Measurements from ENCODE around the gene CSNK1A1L.

The CSNK1A1L gene

DNA sequence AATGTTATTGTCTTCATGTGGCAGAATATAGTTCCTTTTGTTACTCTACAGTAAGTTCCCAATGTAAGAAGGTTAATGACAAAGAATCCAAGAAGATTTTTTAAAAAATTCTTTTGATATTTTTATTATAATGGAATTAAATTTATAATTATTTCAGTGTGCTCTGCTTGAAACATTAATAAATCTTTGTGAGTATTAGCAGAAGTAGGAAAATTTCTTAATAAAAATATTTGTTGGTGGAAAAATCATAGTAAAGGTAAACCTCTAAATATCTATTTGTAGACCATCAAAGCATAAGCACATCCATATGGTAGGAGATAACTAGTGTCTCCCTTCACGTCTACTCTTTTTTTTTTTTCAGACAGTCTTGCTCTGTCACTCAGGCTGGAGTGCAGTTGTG lies 4.3 kb downstream of the CSNK1A1L start:
- TF ChIP-seq EZH2 (IDR thresholded peaks at IDR 0.05) (no peak), POLR2AphosphoS5 (IDR thresholded peaks at IDR 0.05; ENCODE audit: borderline replicate concordance, low read depth, low read length) (no peak), FOXP2 (optimal IDR thresholded peaks at IDR 0.05; ENCODE audit: control extremely low read depth, extremely low read length, insufficient read depth) (no peak)
- no peaks in the 10 kb centered on the region for H3K36me3 ChIP-seq (ENCODE audit: insufficient read depth, low read length)
- no peak overlapping the region for H3K4me3 ChIP-seq

DNA sequence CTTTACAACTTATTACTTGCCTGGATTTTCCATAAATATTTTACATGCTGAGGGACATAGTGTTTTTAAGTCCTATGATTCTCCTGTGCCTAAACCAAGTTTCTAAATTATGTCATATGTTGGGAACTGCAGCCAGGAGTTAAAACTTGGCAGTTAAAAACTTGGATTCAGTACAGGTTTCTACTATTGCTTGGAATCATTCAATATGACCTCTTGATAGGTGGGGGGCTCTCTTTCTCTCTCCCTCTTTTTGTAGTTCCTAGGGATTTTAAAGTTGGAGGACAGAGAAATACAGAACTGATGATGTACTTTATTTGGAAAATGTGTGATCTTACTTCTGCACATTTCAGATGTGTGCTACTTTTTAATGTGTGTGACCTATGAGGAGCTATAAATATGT lies 4.7 kb downstream of the CSNK1A1L start:
- H3K4me3 ChIP-seq: no peak overlapping the region
- no peaks in the 10 kb centered on the region for H3K9me3 ChIP-seq (ENCODE audit: low read depth, low read length)
- TF ChIP-seq FOXP2 (optimal IDR thresholded peaks at IDR 0.05; ENCODE audit: control extremely low read depth, extremely low read length, insufficient read depth) (no peak), POLR2AphosphoS5 (IDR thresholded peaks at IDR 0.05; ENCODE audit: borderline replicate concordance, low read depth, low read length) (no peak), EZH2 (IDR thresholded peaks at IDR 0.05) (no peak)
- DNase-seq (ENCODE audit: low read depth, low spot score): no peak
- no peak overlapping the region for H3K9ac ChIP-seq (ENCODE audit: insufficient read length)
- H3K36me3 ChIP-seq (ENCODE audit: insufficient read depth, low read length): no peaks in the 10 kb centered on the region
- H3K27ac ChIP-seq: no peak overlapping the region

More for the DNA sequence above, 4.3 kb downstream of the CSNK1A1L start:
- Histone ChIP-seq H3K27ac (no peak overlapping the region), H3K9me3 (ENCODE audit: low read depth, low read length) (no peaks in the 10 kb centered on the region), H3K9ac (ENCODE audit: insufficient read length) (no peak overlapping the region)
- no peak for DNase-seq (ENCODE audit: low read depth, low spot score)

DNA sequence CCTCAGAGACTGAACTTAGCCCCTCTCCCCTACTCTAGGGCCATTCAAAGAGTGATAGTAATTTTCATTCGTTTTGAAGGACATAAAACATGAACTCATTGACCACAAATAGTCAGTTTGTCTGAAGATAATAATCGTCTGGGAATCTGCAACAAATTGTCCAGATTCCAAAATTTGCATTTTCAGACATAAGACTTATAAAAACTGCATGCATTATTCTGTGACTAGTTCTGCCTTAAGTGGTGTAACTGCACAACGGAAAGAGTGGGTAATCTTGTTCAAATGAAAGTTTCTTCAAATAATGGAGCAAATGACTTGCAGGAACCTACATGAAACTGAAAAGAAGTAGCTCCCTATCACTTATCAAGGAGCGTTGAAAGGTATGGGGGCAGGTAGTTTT lies 8.4 kb downstream of the CSNK1A1L start:
- Histone ChIP-seq H3K9ac (ENCODE audit: insufficient read length) (no peak overlapping the region), H3K9me3 (ENCODE audit: low read depth, low read length) (no peaks in the 10 kb centered on the region), H3K4me3 (no peak overlapping the region), H3K36me3 (ENCODE audit: insufficient read depth, low read length) (no peaks in the 10 kb centered on the region), H3K27ac (no peak overlapping the region)
- no peak for TF ChIP-seq EZH2 (IDR thresholded peaks at IDR 0.05)
- no peak for TF ChIP-seq FOXP2 (optimal IDR thresholded peaks at IDR 0.05; ENCODE audit: control extremely low read depth, extremely low read length, insufficient read depth)
- TF ChIP-seq POLR2AphosphoS5 (IDR thresholded peaks at IDR 0.05; ENCODE audit: borderline replicate concordance, low read depth, low read length): no peak
- no peak for DNase-seq (ENCODE audit: low read depth, low spot score)

DNA sequence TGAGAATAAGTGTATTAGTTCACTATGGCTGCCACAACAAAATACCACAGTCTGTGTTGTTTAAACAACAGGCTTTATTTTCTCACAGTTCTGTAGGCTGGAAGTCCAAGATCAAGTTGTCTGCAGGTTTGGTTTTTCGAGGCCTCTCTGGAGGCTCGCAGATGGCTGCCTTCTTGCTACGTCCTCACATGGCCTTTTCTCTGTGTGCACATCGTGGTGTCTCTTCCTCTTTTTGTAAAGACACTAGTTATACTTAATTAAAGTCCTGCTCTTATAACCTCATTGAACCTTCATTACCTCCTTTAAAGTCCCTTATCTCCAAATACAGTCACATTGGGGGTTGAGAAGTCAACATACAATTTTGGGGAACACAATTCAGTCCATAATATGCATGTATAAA lies 10.6 kb downstream of the CSNK1A1L start:
- Histone ChIP-seq H3K4me3 (no peak overlapping the region), H3K9ac (ENCODE audit: insufficient read length) (no peak overlapping the region), H3K36me3 (ENCODE audit: insufficient read depth, low read length) (no peaks in the 10 kb centered on the region), H3K9me3 (ENCODE audit: low read depth, low read length) (no peaks in the 10 kb centered on the region), H3K27ac (no peak overlapping the region)
- TF ChIP-seq EZH2 (IDR thresholded peaks at IDR 0.05) (no peak), POLR2AphosphoS5 (IDR thresholded peaks at IDR 0.05; ENCODE audit: borderline replicate concordance, low read depth, low read length) (no peak), FOXP2 (optimal IDR thresholded peaks at IDR 0.05; ENCODE audit: control extremely low read depth, extremely low read length, insufficient read depth) (no peak)
- no peak for DNase-seq (ENCODE audit: low read depth, low spot score)

DNA sequence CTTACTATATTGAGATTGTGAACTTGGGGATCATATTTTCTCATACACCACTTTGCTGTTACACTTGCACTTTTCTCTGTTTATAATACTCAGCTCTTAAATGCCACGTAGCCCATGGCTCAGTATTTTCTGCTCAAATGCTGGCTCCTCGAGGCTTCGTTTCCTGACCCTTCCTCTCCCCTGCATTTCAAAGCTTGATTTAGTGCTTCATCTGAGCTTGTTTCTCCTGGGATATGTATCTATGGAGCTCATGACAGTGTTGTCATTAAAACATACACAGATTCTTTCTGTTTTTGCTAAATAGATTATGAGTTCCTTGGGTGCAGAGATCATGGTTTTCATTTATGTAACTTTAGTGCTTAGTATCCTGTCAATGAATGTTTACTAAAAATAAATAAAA lies 11.4 kb downstream of the CSNK1A1L start:
- Histone ChIP-seq H3K9ac (ENCODE audit: insufficient read length) (no peak overlapping the region), H3K9me3 (ENCODE audit: low read depth, low read length) (no peaks in the 10 kb centered on the region), H3K4me3 (no peak overlapping the region), H3K27ac (no peak overlapping the region), H3K36me3 (ENCODE audit: insufficient read depth, low read length) (no peaks in the 10 kb centered on the region)
- no peak for DNase-seq (ENCODE audit: low read depth, low spot score)
- TF ChIP-seq EZH2 (IDR thresholded peaks at IDR 0.05) (no peak), FOXP2 (optimal IDR thresholded peaks at IDR 0.05; ENCODE audit: control extremely low read depth, extremely low read length, insufficient read depth) (no peak), POLR2AphosphoS5 (IDR thresholded peaks at IDR 0.05; ENCODE audit: borderline replicate concordance, low read depth, low read length) (no peak)

DNA sequence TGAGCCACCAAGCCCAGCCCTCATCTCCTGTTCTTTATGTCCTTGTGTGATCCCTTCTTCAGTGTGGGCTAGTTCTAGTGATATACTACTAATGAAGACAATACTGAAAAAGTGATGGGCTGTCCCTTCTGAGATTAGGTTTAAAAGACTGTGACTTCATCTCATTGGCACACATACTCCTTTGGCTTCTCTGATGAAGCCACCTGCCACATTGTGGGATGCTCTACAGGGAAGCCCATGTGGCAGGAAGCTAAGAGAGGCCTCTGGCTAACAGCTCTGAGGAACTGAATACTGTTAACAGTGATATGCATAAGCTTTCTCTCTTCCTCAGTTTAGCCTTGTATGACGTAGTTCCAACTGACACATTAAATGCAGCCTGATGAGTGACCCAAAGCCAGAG lies 13.6 kb downstream of the CSNK1A1L start:
- no peak overlapping the region for H3K9ac ChIP-seq (ENCODE audit: insufficient read length)
- no peak for TF ChIP-seq EZH2 (IDR thresholded peaks at IDR 0.05)
- TF ChIP-seq FOXP2 (optimal IDR thresholded peaks at IDR 0.05; ENCODE audit: control extremely low read depth, extremely low read length, insufficient read depth): no peak
- no peak for TF ChIP-seq POLR2AphosphoS5 (IDR thresholded peaks at IDR 0.05; ENCODE audit: borderline replicate concordance, low read depth, low read length)
- no peaks in the 10 kb centered on the region for H3K36me3 ChIP-seq (ENCODE audit: insufficient read depth, low read length)
- DNase-seq (ENCODE audit: low read depth, low spot score): no peak
- no peaks in the 10 kb centered on the region for H3K9me3 ChIP-seq (ENCODE audit: low read depth, low read length)
- no peak overlapping the region for H3K4me3 ChIP-seq
- no peak overlapping the region for H3K27ac ChIP-seq

DNA sequence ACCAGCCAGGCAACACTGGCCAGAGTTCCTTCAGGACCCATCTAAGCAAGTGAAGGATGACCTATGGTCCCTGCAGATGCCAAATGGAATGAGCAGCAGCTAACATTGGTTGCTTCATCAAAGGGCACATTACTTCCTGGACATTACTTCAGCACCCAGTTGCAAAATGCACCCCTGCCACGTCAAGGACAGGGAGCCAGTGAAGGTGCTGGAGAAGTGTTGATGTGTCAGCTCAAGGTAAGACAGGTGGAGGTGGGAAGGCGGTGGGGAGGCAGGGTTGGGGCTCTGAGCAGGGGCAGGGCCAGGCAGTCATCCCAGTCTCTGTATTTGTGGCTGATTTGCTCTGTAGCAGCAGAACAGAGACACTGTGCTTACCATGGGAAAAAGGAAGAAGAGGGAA lies 14.6 kb downstream of the CSNK1A1L start:
- DNase-seq (ENCODE audit: low read depth, low spot score): no peak
- no peaks in the 10 kb centered on the region for H3K36me3 ChIP-seq (ENCODE audit: insufficient read depth, low read length)
- no peaks in the 10 kb centered on the region for H3K9me3 ChIP-seq (ENCODE audit: low read depth, low read length)
- no peak overlapping the region for H3K9ac ChIP-seq (ENCODE audit: insufficient read length)
- no peak overlapping the region for H3K4me3 ChIP-seq
- no peak overlapping the region for H3K27ac ChIP-seq
- no peak for TF ChIP-seq EZH2 (IDR thresholded peaks at IDR 0.05)
- no peak for TF ChIP-seq FOXP2 (optimal IDR thresholded peaks at IDR 0.05; ENCODE audit: control extremely low read depth, extremely low read length, insufficient read depth)
- TF ChIP-seq POLR2AphosphoS5 (IDR thresholded peaks at IDR 0.05; ENCODE audit: borderline replicate concordance, low read depth, low read length): no peak

DNA sequence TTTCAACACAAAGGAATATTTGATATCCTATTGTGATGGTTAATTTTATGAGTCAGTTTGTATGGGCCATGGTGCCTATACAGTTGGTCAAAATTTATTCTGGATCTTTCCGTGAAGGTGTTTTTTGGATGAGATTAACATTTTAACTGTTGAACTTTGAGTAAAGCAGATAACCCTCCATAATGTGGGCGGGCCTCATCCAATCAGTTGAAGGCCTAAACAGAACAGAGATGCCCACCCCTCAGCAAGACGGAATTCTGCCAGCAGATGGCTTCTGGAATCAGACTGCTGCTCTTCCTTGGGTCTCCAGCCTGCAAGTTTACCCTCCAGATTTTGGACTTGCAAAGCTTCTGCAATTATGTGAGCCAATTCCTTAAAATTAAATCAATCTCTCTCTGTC lies 16.0 kb downstream of the CSNK1A1L start:
- TF ChIP-seq FOXP2 (optimal IDR thresholded peaks at IDR 0.05; ENCODE audit: control extremely low read depth, extremely low read length, insufficient read depth) (no peak), POLR2AphosphoS5 (IDR thresholded peaks at IDR 0.05; ENCODE audit: borderline replicate concordance, low read depth, low read length) (no peak), EZH2 (IDR thresholded peaks at IDR 0.05) (no peak)
- H3K36me3 ChIP-seq (ENCODE audit: insufficient read depth, low read length): no peaks in the 10 kb centered on the region
- no peak overlapping the region for H3K4me3 ChIP-seq
- no peaks in the 10 kb centered on the region for H3K9me3 ChIP-seq (ENCODE audit: low read depth, low read length)
- no peak for DNase-seq (ENCODE audit: low read depth, low spot score)
- H3K27ac ChIP-seq: no peak overlapping the region
- H3K9ac ChIP-seq (ENCODE audit: insufficient read length): no peak overlapping the region

DNA sequence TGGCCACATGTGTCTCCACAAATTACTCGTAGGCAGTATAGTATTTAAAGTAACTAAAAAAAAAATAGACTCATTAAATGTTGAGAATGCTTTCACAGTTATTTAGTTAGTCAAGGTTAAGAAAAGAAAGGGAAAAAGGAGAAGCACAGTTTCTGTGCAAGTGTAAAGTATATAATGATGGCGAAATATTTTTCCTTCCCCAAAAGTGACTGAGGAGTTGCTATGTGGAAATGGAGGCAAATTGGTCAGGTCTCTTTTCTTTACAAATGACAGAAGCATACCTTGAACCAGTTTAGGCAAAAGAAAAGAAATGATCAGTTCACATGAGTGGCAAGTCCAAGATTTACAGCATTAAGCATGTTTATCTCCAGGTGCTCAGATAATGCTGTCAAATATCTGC lies 18.0 kb downstream of the CSNK1A1L start:
- Histone ChIP-seq H3K27ac (no peak overlapping the region), H3K9ac (ENCODE audit: insufficient read length) (no peak overlapping the region), H3K4me3 (no peak overlapping the region), H3K9me3 (ENCODE audit: low read depth, low read length) (no peaks in the 10 kb centered on the region), H3K36me3 (ENCODE audit: insufficient read depth, low read length) (no peaks in the 10 kb centered on the region)
- no peak for DNase-seq (ENCODE audit: low read depth, low spot score)
- TF ChIP-seq FOXP2 (optimal IDR thresholded peaks at IDR 0.05; ENCODE audit: control extremely low read depth, extremely low read length, insufficient read depth) (no peak), POLR2AphosphoS5 (IDR thresholded peaks at IDR 0.05; ENCODE audit: borderline replicate concordance, low read depth, low read length) (no peak), EZH2 (IDR thresholded peaks at IDR 0.05) (no peak)

Data from SK-N-MC (cell line).